Bronchial epithelial cell (primary cell): ENCODE results near the gene ITM2C. TPM values are rescaled to one million over a fixed set of nuclear protein-coding genes. Genes with fewer than 3 reads are reported as not detected.

ENCODE experiments used
- DNase-seq: peaks from one replicate; pipeline ENCODE4 v3.0.0-alpha.2; 2010; ENCODE audit warnings: low read depth
- FAIRE-seq: peaks from 2 replicates; lab custom pipeline; 2011; peaks lifted over from hg19 to GRCh38; lab: Jason Lieb, UNC
- H3K27me3 ChIP-seq: 2 replicates; pipeline ENCODE4 v1.5.1; 2011; ENCODE audit warnings: low read length; ENCODE audit not compliant: control insufficient read depth, insufficient read depth
- H3K36me3 ChIP-seq: 2 replicates; pipeline ENCODE4 v1.5.1; 2011; ENCODE audit warnings: low read length; ENCODE audit not compliant: control insufficient read depth, insufficient read depth
- H3K4me3 ChIP-seq: 2 replicates; pipeline ENCODE4 v1.5.1; 2011; ENCODE audit warnings: mild to moderate bottlenecking, low read depth, low read length, control low read depth
- total RNA-seq: library from RNA; depleted of rRNA; stranded (reverse); fragments of >200 nt; gene quantifications from 2 replicates; pipeline ENCODE4 v1.2.1, GENCODE V29; 2014
- TF ChIP-seq, protein P1 (sequence below): IDR thresholded peaks from 2 replicates; pipeline ENCODE4 v1.5.1; 2011; ENCODE audit warnings: mild to moderate bottlenecking, moderate library complexity, low read length, control low read depth, inconsistent platforms; ENCODE audit not compliant: insufficient read depth, severe bottlenecking

The ITM2C gene
- total RNA-seq, 1 donor from 2014 or later: 20.3 TPM

DNA sequence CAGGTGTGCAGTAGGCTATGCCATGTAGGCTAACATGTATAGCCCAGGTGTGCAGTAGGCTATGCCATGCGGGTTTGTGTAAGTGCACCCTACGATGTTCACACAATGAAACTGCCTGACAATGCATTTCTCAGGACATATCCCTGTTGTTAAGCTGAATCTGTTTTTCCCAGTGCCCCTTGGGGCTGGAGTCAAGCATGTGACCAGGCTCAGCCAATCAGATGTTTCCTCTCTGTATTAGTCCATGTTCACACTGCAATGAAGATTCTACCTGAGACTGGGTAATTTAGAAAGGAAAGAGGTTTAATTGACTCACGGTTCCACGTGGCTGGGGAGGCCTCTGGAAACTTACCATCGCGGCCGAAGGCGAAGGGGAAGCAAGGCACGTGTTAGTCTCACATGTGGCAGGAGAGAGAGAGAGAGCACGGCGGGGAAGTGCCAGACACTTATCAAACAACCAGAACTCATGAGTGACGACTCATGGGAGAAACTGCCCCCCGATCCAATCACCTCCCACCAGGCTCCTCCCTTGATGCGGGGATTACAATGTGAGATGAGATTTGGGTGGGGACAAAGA, 24.2 kb downstream of the ITM2C start:
- H3K27me3 ChIP-seq: no peaks in the 10 kb centered on the region
- TF ChIP-seq, protein P1, sequence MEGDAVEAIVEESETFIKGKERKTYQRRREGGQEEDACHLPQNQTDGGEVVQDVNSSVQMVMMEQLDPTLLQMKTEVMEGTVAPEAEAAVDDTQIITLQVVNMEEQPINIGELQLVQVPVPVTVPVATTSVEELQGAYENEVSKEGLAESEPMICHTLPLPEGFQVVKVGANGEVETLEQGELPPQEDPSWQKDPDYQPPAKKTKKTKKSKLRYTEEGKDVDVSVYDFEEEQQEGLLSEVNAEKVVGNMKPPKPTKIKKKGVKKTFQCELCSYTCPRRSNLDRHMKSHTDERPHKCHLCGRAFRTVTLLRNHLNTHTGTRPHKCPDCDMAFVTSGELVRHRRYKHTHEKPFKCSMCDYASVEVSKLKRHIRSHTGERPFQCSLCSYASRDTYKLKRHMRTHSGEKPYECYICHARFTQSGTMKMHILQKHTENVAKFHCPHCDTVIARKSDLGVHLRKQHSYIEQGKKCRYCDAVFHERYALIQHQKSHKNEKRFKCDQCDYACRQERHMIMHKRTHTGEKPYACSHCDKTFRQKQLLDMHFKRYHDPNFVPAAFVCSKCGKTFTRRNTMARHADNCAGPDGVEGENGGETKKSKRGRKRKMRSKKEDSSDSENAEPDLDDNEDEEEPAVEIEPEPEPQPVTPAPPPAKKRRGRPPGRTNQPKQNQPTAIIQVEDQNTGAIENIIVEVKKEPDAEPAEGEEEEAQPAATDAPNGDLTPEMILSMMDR: no peak
- no peak for FAIRE-seq
- no peak for DNase-seq
- no peaks in the 10 kb centered on the region for H3K36me3 ChIP-seq
- no peak overlapping the region for H3K4me3 ChIP-seq

DNA sequence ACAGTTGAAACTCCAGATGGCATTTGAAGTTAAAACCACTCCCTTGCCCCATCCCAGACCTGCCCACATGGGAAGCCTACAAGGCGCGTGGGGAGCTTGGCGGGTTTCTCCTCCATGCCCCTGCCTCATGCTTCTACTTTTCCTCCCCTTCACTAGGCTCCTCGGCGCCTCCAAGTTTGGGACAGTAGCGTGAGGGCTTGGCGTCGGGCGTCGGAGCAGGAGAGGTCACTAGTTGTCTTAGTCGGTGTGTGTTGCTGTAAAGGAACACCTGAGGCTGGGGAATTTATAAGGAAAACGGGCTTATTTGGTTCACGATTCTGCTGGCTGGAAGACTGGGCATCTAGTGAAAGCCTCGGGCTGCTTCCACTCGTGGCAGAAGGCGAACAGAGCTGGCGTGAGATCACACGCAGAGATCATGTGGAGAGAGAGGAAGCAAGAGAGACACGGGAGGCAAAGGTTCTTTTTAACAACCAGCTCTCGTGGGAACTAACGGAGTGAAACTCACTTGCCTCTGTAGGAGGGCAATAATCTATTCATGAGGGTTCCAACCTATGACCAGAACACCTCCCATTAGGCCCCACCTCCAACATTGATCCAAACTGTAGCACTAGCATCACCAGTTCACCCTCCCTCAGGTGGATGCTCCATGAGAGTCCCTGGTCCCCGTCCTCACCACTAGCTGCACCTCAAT, 25.3 kb downstream of the ITM2C start:
- Histone ChIP-seq H3K36me3 (no peaks in the 10 kb centered on the region), H3K27me3 (no peaks in the 10 kb centered on the region), H3K4me3 (no peak overlapping the region)
- no peak for DNase-seq
- TF ChIP-seq, protein P1: no peak
- FAIRE-seq: no peak

DNA sequence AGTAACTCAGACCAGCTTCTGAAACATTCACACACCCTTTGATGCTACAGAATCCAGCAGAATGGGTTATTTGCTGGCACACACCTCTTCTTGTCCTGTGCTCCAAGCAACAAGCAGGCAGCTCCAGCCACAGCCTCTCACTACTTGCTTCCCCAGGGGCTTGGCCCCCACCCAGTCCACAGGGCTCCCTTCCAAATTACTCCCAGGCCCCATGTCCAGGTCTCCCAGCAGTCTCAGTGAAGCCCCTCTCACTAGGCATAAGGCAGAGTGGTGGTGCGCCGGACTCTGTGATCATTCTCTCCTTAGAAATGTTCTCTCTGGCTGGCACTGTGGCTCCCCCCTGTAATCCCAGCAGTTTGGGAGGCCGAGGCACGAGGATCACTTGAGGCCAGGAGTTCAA, 25.9 kb downstream of the ITM2C start:
- TF ChIP-seq, protein P1: no peak
- DNase-seq (no peak), FAIRE-seq (no peak)
- Histone ChIP-seq H3K4me3 (no peak overlapping the region), H3K36me3 (no peaks in the 10 kb centered on the region), H3K27me3 (no peaks in the 10 kb centered on the region)

DNA sequence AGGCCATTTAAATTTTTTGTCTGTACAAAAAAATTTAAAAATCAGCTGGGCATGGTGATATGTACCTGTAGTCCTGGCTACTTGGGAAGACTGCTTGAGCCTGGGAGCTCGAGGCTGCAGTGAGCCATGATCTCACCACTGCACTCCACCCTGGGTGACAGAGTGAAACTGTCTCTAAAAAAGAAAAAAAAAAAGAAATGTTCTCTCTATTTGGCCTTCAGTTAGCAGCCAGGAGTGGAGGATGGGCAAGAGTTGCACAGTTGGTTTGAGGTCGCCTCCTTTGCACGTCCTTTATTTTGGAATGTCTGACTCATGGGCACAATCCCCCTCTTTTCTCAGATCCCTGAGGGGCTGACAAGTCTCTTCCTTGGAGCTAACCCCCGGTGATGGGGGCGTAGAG, 26.3 kb downstream of the ITM2C start:
- DNase-seq (no peak), FAIRE-seq (no peak)
- Histone ChIP-seq H3K27me3 (no peaks in the 10 kb centered on the region), H3K4me3 (no peak overlapping the region), H3K36me3 (no peaks in the 10 kb centered on the region)
- TF ChIP-seq, protein P1: no peak

DNA sequence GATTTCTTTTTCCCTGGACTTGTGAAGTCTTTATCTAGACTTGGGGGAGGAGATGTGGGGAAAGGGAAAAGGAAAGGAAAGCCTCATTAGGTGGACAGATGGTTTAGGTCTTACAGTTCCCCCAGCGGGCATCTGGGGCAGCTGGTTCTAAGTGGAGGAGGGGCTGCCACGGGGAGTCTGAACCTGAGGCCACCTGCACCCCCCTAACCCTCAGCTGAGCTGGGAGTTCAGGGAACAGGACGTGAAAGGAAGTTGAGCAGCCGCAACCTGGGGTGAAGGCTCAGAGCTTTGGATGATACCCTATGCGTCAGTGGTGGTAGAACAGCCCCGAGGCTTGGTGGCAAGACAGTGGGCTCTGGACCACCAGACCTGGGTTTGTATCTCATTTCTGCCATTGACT, 26.8 kb downstream of the ITM2C start:
- Histone ChIP-seq H3K36me3 (no peaks in the 10 kb centered on the region), H3K27me3 (peaks cover 1% of the 10 kb centered on the region), H3K4me3 (no peak overlapping the region)
- no peak for DNase-seq
- FAIRE-seq: no peak
- TF ChIP-seq, protein P1: no peak

DNA sequence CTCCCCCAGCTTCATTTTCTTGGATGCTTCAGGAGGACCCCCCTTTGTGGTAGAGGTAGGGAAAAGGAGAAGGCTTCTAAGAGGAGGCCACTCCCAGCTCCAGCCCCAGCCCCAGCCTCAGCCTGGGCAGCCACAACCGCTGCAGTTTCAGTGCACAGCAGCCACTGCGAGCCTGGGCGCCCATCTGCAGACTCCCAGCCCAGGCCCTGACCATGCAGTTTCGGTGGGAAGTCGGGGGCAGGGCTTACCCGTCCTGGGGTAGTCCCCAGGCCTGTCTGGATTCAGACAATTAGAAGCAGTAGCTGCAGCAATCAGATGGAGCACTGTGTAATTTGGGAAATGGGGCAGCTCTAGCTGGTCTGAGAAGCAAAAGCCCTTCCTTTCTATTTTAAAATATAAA, 28.6 kb downstream of the ITM2C start:
- peaks cover 2% of the 10 kb centered on the region for H3K27me3 ChIP-seq
- TF ChIP-seq, protein P1: no peak
- H3K36me3 ChIP-seq: no peaks in the 10 kb centered on the region
- FAIRE-seq (no peak), DNase-seq (no peak)
- H3K4me3 ChIP-seq: no peak overlapping the region
